Thoracic aorta (tissue), 2 donors: ENCODE measurements around the gene GAS6. TPM values are rescaled to one million over a fixed set of nuclear protein-coding genes. Genes with fewer than 3 reads are reported as not detected.

Experiments used
- ATAC-seq: fragments of 150-250 bp; one replicate; pipeline ENCODE4 v1.8.0; 2017; ENCODE audit warnings: low read depth; ENCODE audit not compliant: insufficient number of reproducible peaks, low FRiP score
- DNase-seq: peaks from one replicate; pipeline ENCODE4 v3.0.0-alpha.2; 2020; ENCODE audit warnings: low spot score
- H3K27ac ChIP-seq, 2 donors: fragments of 200-600 bp; sonication (generic); 1 replicate in 1 of 2; 2 replicates in 1 of 2; pipeline ENCODE4 v1.5.1; 2016; ENCODE audit warnings: mild to moderate bottlenecking in 2 of 2, moderate library complexity in 2 of 2
- H3K27me3 ChIP-seq: fragments of 200-600 bp; sonication (generic); replicated peaks from 2 replicates; pipeline ENCODE4 v1.6.0; 2016; ENCODE audit warnings: mild to moderate bottlenecking; ENCODE audit not compliant: insufficient read depth
- H3K36me3 ChIP-seq: fragments of 200-600 bp; sonication (generic); one replicate; pipeline ENCODE4 v1.5.1; 2016
- H3K4me1 ChIP-seq, 2 donors: fragments of 200-600 bp; sonication (generic); 1 replicate in 1 of 2; 2 replicates in 1 of 2; pipeline versions ENCODE4 v1.5.1 to v1.6.0; 2016; ENCODE audit warnings: low read depth in 2 of 2, mild to moderate bottlenecking in 1 of 2; ENCODE audit not compliant: control insufficient read depth in 1 of 2
- H3K4me3 ChIP-seq: fragments of 200-600 bp; sonication (generic); 2 replicates; pipeline ENCODE4 v1.5.1; 2016; ENCODE audit warnings: mild to moderate bottlenecking
- H3K9me3 ChIP-seq: fragments of 200-600 bp; sonication (generic); 2 replicates; pipeline ENCODE4 v1.5.1; 2016
- CTCF ChIP-seq: fragments of 200-600 bp; sonication (generic); IDR thresholded peaks from one replicate; pipeline ENCODE4 v1.5.1; 2019; ENCODE audit warnings: antibody characterized with exemption
- total RNA-seq, 2 donors: library from RNA; depleted of rRNA; stranded (reverse); fragments of >200 nt; gene quantifications; one replicate each; pipeline versions ENCODE4 v1.1.0 to v1.2.3, GENCODE V29; 2016

GAS6 gene
- total RNA-seq, 2 donors from 2014 or later, result 854 to 1,319 TPM

GRCh38 chr13:113810640-113811039 is 53.2 kb downstream of the GAS6 start:
- Histone ChIP-seq H3K36me3 (no peaks in the 10 kb centered on the region), H3K9me3 (peaks cover 4% of the 10 kb centered on the region), H3K4me1 (peaks cover 13 to 20% of the 10 kb centered on the region in 2 donors), H3K27ac (no peak overlapping the region), H3K27me3 (no peaks in the 10 kb centered on the region), H3K4me3 (no peak overlapping the region)
- TF ChIP-seq CTCF, result no peak
- ATAC-seq, result no peak
- DNase-seq, result no peak

- Histone ChIP-seq H3K9me3 (peaks cover 4% of the 10 kb centered on the region), H3K4me3 (no peak overlapping the region), H3K27ac (no peak overlapping the region), H3K27me3 (no peaks in the 10 kb centered on the region), H3K4me1 (peaks cover 13 to 19% of the 10 kb centered on the region in 2 donors), H3K36me3 (no peaks in the 10 kb centered on the region)
- no peak for TF ChIP-seq CTCF
- DNase-seq (no peak), ATAC-seq (no peak)
Measured at GRCh38 chr13:113809934-113810333, 53.9 kb downstream of the GAS6 start.

- no peak for ATAC-seq
- no peak overlapping the region for H3K27ac ChIP-seq
- TF ChIP-seq CTCF, result no peak
- peaks cover 4% of the 10 kb centered on the region for H3K9me3 ChIP-seq
- DNase-seq, result no peak
- H3K27me3 ChIP-seq, result no peaks in the 10 kb centered on the region
- peaks cover 0 to 2% of the 10 kb centered on the region in 2 donors for H3K4me1 ChIP-seq
- H3K36me3 ChIP-seq, result no peaks in the 10 kb centered on the region
- no peak overlapping the region for H3K4me3 ChIP-seq
Measured at GRCh38 chr13:113808058-113808834, 55.6 kb downstream of the GAS6 start.

- no peak for TF ChIP-seq CTCF
- ATAC-seq, result no peak
- no peak for DNase-seq
- no peaks in the 10 kb centered on the region for H3K4me1 ChIP-seq
- no peak overlapping the region for H3K27ac ChIP-seq
- no peaks in the 10 kb centered on the region for H3K36me3 ChIP-seq
- peaks cover 4% of the 10 kb centered on the region for H3K9me3 ChIP-seq
- no peak overlapping the region for H3K4me3 ChIP-seq
- H3K27me3 ChIP-seq, result no peaks in the 10 kb centered on the region
Measured at GRCh38 chr13:113806526-113806925, 57.4 kb downstream of the GAS6 start.

GRCh38 chr13:113806104-113806471 is 57.8 kb downstream of the GAS6 start:
- no peak for ATAC-seq
- Histone ChIP-seq H3K4me1 (no peaks in the 10 kb centered on the region), H3K36me3 (no peaks in the 10 kb centered on the region), H3K27me3 (no peaks in the 10 kb centered on the region), H3K27ac (no peak overlapping the region), H3K4me3 (no peak overlapping the region), H3K9me3 (peaks cover 4% of the 10 kb centered on the region)
- DNase-seq, result no peak
- no peak for TF ChIP-seq CTCF
